GM20000 (cell line): ENCODE data around the gene OSBPL10.
"Not testable (repeated sequence)": the region's sequence is repeated elsewhere in the genome, so short reads cannot be mapped to it uniquely, and the experiment has no call there.

ENCODE experiments used
- DNase-seq: peaks from one replicate; pipeline ENCODE4 v3.0.0; 2012; ENCODE audit warnings: low spot score
- TF ChIP-seq, protein P1 (sequence below): IDR thresholded peaks from 2 replicates; pipeline ENCODE4 v1.5.1; 2012; ENCODE audit warnings: mild to moderate bottlenecking, control low read depth; ENCODE audit errors: extremely low read depth, missing control alignments

OSBPL10 gene

GRCh38 chr3:32000877-32001276 lies 19.8 kb upstream of the OSBPL10 start:
- TF ChIP-seq, protein P1, sequence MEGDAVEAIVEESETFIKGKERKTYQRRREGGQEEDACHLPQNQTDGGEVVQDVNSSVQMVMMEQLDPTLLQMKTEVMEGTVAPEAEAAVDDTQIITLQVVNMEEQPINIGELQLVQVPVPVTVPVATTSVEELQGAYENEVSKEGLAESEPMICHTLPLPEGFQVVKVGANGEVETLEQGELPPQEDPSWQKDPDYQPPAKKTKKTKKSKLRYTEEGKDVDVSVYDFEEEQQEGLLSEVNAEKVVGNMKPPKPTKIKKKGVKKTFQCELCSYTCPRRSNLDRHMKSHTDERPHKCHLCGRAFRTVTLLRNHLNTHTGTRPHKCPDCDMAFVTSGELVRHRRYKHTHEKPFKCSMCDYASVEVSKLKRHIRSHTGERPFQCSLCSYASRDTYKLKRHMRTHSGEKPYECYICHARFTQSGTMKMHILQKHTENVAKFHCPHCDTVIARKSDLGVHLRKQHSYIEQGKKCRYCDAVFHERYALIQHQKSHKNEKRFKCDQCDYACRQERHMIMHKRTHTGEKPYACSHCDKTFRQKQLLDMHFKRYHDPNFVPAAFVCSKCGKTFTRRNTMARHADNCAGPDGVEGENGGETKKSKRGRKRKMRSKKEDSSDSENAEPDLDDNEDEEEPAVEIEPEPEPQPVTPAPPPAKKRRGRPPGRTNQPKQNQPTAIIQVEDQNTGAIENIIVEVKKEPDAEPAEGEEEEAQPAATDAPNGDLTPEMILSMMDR = no peak
- no peak for DNase-seq

DNA sequence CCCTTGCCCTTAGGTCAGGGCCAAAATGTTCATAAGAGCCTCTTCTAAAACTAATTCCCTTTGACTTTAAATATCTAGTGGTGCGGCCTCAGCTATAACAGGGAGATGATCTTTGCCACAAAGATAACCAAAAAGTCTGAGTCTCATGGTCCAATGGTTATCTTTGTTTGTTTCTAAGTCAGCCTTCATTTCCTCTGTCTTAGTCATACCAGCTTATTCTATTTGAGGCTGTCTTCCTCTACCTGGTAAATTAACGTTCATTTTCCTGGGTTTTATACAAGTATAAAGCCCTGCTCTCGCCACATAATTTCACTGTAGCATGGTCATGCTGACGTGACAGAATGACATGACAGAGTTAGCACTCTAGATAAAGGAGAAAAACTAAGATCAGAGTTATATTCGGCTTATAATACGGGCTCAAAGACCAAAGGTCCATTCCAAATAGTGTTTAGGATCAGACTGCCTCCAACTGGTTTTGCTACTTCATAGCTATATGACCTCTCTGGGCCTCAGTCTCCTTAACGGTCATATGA lies 18.9 kb upstream of the OSBPL10 start:
- DNase-seq = no peak
- TF ChIP-seq, protein P1 = no peak

DNA sequence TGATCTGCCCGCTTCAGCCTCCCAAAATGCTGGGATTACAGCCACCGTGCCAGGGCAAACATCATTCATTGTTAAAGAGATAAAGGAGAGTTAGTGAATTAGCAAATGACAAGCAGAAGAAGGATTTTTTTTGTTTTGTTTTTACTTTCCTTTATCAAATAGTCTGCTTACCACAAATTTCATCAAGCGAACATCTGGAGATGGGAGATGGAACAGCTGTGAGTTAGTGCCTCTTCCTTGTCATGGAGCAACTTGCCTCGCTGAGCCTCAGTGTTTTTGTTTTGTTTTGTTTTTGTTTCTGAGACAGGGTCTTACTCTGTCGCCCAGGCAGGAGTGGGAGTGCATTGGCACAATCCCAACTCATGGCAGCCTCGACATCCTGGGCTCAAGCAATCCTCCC lies 16.4 kb upstream of the OSBPL10 start:
- TF ChIP-seq, protein P1 = no peak
- no peak for DNase-seq

- no peak for DNase-seq
These were observed 15.1 kb upstream of the OSBPL10 start for GRCh38 chr3:31996195-31996594.

DNA sequence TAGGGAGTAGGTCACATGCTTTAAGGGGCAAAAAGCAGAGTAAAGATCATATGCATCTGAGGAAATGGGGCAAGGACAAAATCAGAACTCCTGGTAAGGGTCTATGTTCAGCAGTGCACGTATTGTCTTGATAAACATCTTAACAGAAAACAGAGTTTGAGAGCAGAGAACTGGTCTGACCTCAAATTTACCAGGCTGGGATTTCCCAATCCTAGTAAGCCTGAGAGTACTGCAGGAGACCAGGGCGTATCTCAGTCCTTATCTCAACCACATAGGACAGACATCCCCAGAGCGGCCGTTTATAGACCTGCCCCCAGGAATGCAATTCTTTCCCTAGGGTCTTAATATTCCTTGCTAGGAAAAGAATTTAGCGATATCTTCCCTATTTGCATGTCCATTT lies 14.0 kb upstream of the OSBPL10 start:
- DNase-seq = not testable (repeated sequence)

More at GRCh38 chr3:31996195-31996594, 15.1 kb upstream of the OSBPL10 start:
- TF ChIP-seq, protein P1 = no peak

GRCh38 chr3:31993843-31994242 lies 12.8 kb upstream of the OSBPL10 start:
- TF ChIP-seq, protein P1 = no peak

DNA sequence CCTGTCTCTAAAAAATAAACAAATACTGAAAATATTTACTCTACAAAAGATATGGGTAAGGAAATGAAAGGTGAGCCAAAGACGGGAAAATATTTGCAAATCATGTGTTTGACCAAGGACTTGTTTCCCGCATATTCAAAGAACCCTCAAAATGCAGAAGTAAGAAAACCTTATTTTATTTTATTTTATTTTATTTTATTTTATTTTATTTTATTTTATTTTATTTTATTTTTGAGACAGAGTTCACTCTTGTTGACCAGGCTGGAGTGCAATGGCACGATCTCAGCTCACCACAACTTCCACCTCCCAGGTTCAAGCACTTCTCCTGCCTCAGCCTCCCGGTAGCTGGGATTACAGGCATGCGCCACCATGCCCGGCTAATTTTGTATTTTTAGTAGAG lies 11.9 kb upstream of the OSBPL10 start:
- not testable (repeated sequence) for DNase-seq

More at GRCh38 chr3:31993843-31994242, 12.8 kb upstream of the OSBPL10 start:
- DNase-seq = no peak

DNA sequence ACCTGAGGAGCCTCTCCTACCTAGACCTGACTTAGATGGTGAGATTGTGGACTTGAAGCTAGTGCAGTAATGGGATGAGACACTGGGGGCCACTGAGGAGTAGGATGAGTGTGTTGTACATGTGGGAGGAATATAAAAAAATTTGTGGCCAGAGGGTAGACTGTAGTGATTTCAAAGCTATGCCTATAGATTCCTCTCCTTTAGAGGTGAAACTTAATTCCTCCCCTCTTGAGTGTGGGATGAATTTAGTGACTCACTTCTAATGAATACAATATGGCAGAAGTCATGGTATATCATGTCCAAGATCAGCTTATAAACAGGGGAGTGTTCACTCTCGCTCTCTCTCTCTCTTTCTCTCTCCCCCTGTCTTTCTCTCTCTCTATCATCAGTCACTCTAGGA lies 7.2 kb upstream of the OSBPL10 start:
- TF ChIP-seq, protein P1 = no peak
- DNase-seq = no peak
